Ammon's horn (tissue), 1 donor: ENCODE data around the gene CDX1.

ENCODE experiments used
- DNase-seq: peaks from one replicate; pipeline ENCODE4 v3.0.0-alpha.2; 2016; ENCODE audit warnings: low spot score

The CDX1 gene

DNA sequence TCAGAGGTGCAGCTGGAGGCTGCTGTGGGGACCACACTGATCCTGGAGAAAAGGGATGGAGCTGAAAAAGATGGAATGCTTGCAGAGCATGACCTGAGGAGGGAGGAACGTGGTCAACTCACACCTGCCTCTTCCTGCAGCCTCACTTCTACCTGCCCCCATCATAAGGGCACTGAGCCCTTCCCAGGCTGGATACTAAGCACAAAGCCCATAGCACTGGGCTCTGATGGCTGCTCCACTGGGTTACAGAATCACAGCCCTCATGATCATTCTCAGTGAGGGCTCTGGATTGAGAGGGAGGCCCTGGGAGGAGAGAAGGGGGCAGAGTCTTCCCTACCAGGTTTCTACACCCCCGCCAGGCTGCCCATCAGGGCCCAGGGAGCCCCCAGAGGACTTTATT lies 17.4 kb downstream of the CDX1 start:
- DNase-seq = no peak

DNA sequence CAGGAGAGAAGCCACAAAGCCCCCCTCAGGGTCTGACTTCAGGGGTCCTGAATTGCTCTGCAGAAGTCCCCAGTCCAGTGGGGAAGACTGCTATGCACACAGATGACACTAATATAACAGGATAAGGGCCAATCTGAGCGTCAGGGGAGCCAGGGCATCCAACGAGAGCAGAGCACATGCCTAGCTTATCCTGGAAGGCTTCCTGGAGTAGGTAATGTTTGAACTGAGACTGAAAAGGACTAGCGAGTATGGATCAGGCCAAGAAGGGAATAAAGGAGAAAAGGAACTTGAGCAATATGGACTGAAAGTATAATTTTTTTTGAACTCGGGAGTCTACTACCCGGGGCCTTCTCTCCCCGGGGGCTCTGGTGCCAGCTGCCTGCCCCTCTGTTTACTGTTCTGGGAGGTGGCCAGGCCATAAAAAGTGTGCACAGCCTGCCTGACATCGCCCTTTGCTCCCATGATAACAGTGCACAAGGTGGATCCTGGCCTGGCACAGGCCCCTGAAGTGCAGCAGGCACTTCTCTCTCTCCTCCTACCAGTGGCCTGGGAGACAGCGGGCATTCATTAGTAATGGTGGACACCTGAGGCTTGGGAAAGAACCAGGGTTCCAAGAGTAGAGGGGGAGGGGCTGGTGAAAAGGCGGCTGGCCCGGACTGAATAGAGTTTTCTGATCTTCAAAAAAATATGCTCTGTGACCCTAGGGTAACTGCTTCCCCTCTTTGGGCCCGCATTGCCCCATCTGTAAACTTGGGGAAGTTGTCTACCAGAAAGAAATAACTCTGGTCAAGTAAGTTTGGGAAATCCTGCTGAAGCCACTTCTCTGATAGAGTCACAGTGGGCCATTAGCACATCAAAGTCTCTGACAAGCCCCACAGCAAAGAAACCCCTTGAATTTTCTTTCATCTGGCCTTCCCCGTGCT lies 18.7 kb downstream of the CDX1 start:
- no peak for DNase-seq

DNA sequence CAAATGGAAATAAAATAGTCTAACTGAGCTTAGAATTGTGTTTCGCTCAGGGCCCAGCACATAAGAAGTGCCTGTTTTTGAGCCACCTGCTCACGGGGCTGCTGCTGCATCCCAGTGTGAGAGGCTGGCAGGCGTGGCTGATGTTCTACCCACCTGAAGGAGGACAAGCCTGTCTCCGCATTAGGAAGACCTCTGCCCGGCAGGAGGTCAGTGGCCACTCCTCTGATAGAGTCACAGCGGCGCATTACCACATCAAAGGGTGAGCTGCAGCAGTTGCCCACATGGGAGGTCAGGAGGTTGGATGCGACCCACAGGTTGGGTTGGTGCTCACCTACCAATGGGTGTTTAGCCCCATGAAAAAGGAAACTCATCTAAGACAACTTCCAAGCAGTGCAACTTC lies 19.6 kb downstream of the CDX1 start:
- no peak for DNase-seq

- DNase-seq = no peak
These were observed 20.3 kb downstream of the CDX1 start for GRCh38 chr5:150186897-150187296.

DNA sequence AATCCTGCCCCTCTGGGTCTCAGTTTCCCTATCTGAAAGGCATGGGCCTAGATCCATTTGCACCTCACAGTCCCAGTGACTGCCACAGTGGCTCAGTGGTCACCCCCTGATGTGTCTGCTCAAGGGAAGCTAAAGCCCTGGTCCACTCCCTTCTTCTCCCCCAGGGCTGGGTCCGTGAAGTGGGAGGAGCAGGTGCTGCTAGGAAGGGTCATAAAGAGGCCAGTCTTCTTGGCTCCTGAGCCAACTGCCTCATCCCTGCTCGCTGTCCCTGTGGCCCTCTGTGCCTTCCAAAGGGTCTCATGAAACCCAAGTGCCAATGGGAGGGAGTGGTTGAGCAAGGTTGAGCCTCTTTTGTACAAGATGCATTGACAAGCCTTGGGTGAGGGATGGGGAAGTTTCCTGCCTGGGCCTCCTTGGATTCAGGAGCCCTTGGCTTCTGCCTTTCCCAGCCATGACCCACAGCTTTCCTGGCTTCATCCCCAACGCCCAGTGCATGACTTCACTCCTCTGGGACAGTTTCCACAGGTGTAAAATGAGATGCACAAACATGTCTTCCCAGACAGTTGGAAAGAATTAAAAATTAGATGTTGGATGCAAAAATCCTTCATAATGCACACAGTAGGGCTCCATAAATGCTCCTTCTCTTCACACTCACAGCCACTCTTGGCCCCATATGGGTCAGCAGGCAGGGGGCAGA lies 21.7 kb downstream of the CDX1 start:
- DNase-seq = no peak

DNA sequence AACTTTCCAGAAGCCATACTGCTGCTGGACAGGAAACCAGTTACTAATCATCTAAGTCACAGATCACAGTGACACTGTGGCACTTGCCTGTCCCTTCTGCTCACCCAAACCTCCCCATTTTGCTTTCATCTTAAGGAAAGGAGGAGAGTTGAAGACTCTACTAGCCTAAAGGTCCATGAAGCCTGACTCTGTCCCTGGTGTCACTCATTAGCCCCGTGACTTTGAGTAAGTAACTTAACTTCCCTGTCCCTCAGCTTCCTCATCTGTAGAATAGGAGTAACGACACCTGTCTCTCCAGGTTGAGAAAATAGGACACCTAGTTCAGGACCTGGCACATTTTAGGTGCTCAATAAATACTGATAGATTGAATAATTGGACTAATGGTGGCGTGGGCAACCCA lies 22.7 kb downstream of the CDX1 start:
- DNase-seq = no peak

DNA sequence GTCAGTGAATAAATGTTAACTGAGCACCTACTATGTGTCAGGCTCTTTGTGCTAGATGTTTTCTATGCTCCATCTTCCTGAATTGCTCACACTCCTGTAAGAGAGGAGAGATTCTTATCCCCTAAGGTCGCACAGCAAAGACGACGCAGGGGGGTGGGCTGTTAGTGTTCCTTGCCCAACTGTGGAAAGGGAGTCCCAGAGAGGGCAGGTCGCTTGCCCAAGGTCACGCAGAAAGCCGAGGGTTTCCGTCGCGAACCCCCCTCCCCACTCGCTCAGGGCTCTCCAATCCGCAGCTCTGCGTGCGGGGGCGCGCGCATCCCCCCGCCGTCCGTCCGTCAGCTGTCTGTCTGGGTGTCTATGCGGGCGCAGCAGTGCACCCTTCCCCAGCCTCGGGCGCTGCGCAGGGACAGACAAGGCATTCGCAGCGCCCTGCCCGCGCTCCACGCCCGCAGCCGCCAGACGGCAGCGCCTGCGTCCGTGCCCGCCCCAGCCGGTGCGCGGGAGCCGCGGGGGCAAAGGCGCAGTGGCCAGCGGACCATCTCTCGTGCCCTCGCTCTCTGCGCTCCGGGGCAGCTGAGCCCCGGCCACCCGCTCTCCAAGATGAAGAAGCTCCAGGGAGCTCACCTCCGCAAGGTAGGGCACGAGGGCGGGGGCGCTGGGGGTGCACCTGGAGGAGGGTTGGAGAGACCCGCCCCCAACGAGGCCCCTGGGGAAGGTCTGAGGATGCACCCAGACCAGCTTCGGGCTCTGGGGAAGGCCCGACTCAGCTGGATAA lies 23.3 kb downstream of the CDX1 start, which contains the start of gene SLC6A7:
SLC6A7 (plus strand) TSS at position 335 of the 775 bp plus-strand sequence; CDS start at position 601, 266 bp downstream.
- DNase-seq = no peak

- no peak for DNase-seq
These were observed 24.0 kb downstream of the CDX1 start for GRCh38 chr5:150190503-150190979.

- no peak for DNase-seq
These were observed 24.4 kb downstream of the CDX1 start for GRCh38 chr5:150190987-150191386.

DNA sequence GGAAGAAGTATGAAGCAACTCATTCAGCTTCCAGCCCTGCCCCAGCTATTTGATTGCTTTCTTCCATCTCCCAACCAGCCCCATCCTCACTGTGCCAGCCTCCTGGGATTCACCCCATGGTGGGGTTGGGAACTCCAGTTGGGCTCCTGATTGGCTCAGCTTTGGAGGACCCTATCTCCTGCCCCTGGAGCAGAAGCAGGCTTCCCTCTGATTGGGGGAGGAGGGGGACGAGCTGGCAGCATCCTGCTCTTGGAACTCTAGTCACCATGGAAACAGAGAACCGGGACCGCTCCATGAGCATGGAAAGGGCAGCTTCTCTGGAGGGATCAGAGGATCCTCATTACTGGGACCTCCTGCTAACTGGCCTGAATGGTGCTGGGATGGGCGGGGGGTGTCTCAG lies 25.9 kb downstream of the CDX1 start:
- peak; percentile 45 for DNase-seq

DNA sequence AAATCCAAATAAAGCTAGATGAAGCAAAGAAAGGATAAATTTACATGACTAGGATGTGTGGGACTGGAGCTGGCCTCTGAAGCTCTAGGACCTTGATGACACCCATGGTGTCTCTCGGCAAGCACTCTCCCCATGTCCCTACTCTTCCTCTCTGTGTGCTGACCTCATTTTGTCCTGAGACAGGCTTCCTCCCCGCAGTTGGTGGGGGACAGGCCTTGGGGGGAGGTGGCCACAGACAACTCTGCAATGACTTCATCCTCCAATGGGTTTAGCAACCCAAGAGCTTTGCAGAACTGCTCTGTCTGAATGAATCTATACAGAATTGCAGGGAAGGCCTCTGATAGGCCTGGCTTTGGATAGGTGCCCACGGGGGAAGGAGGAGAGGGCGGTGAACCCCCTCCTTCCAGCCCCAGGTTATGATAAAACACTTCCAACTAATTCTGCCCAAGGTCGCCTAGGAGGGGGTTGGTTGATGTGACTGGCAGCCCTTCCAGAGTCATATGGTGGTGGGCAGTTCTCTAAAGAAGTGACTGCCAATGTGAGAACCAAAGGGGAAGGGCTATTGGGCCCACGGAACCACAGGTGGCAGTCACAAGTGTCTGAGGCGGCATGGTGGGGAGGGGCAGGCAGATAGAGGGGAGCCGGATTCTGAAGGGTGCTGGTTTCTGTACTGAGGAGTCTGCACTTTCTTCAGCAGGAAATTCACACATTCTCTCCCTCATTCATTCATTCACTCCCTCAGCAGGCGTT lies 29.3 kb downstream of the CDX1 start:
- DNase-seq = no peak

- DNase-seq = no peak
These were observed 29.9 kb downstream of the CDX1 start for GRCh38 chr5:150196514-150196913.

DNA sequence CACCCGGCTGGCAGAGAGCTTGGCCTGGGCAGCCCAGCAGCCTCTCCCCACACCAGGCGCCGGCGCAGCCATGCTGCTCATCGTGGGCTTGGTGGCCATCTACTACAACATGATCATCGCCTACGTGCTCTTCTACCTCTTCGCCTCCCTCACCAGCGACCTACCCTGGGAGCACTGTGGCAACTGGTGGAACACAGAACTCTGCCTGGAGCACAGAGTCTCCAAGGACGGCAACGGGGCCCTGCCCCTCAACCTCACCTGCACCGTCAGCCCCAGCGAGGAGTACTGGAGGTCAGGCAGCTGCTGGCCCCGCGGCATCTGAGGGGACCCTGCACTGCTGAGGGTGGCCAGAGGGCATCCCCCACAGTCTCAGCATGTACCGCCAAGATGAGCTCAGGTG lies 30.4 kb downstream of the CDX1 start:
- no peak for DNase-seq

DNA sequence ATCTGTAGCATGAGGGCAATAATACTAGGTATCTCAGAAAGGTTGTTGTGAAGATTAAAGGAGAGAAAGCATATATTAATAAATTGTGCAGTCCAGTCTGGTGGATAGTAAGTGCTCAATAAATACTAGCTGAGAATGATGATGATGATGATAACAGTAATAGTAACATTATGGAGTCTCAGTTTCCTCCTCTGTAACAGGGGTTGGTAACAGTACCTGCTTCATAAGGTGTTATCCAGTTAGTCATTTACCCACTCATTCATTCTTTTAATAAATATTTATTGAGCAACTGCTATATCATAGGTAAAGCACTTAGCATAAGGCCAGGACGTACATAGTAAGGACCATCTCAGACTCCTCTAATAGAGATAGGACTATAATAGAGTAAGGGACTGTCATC lies 30.9 kb downstream of the CDX1 start:
- DNase-seq = no peak

GRCh38 chr5:150202501-150202900 lies 35.9 kb downstream of the CDX1 start:
- DNase-seq = no peak

- no peak for DNase-seq
These were observed 37.4 kb downstream of the CDX1 start for GRCh38 chr5:150203832-150204589.

DNA sequence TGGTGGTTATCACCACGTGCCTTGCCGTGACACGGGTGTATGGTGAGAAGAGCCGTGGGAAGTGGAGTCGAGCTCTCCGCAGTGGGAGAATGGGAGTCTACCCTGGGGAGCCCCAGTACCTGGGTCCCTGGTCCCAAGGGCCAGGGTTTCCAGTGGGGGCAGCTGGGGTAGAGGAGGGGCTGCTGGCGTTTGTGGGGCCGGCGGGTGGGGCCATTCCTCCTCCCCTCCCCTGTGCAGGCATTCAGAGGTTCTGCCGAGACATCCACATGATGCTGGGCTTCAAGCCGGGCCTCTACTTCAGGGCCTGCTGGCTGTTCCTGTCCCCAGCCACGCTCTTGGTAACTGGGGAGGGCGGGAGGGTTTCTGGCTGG lies 38.0 kb downstream of the CDX1 start:
- DNase-seq = no peak

GRCh38 chr5:150206098-150206778 lies 39.7 kb downstream of the CDX1 start:
- DNase-seq = no peak

DNA sequence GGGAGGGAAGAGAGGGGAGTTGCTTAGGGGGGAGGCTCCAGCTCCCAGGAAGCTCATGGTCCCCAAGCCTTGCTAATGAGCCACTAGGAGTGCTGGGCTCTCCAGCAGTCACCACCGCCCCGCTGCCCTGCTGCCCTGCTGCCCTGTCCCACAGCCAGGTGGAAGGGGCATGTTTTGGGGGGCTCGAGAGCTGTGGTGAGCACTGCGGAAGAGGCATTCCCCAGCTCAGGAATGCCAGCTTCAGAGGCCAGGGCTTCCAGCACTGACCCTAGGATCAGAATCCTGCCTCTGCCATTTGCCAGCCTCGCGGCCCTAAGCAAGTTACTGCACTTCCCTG lies 40.2 kb downstream of the CDX1 start:
- DNase-seq = no peak
